GM19452 (cell line): ENCODE results near the gene CCDC28A.

Source experiments
- ATAC-seq: cut with Tn5 transposase; IDR thresholded peaks from one replicate; pipeline ENCODE4 v1.9.1; 2021; ENCODE audit not compliant: unreplicated experiment

The CCDC28A gene

GRCh38 chr6:138795809-138796603 is 22.4 kb downstream of the CCDC28A start, which contains the start of gene ECT2L:
TSS of gene ECT2L (plus strand) at chr6:138796087. CDS start at chr6:138813275, 17,188 bp downstream.
- ATAC-seq, result no peak

GRCh38 chr6:138796771-138797170 is 23.2 kb downstream of the CCDC28A start:
- ATAC-seq, result no peak

DNA sequence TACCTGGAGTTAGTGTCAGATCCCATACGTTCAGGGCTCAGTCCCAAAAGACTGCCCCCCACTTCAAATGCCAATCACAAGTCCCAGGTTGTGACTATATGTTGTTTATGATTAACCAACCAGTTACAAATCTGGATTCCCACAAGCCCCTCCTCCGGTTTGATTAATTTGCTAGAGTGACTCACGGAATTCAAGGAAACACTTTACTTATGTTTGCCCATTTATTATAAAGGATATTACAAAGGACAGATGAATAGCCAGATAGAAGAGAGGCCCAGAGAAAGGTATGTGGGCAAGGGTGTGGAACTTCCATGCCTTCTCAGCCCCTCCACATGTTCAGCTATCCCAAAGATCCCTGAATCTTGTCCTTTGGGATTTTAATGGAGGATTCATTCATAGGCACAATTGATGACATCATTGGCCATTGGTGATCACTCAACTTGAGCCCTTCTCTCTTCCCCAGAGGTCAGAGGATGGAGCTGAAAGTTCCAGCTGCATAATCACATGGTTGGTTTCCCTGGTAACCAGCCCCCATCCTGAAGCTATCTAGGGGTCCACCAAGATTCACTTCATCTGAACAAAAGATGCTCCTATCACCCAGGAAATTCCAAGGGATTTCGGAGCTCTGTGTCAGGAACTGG is 24.4 kb downstream of the CCDC28A start:
- ATAC-seq, result no peak

GRCh38 chr6:138800377-138801150 is 27.0 kb downstream of the CCDC28A start:
- ATAC-seq, result no peak

GRCh38 chr6:138803331-138803730 is 29.8 kb downstream of the CCDC28A start:
- no peak for ATAC-seq

GRCh38 chr6:138803861-138804260 is 30.3 kb downstream of the CCDC28A start:
- ATAC-seq, result no peak

- ATAC-seq, result no peak
These were observed 31.6 kb downstream of the CCDC28A start for GRCh38 chr6:138805016-138805765.

- no peak for ATAC-seq
These were observed 33.3 kb downstream of the CCDC28A start for GRCh38 chr6:138806889-138807288.

- ATAC-seq, result no peak
These were observed 36.1 kb downstream of the CCDC28A start for GRCh38 chr6:138809677-138810076.

DNA sequence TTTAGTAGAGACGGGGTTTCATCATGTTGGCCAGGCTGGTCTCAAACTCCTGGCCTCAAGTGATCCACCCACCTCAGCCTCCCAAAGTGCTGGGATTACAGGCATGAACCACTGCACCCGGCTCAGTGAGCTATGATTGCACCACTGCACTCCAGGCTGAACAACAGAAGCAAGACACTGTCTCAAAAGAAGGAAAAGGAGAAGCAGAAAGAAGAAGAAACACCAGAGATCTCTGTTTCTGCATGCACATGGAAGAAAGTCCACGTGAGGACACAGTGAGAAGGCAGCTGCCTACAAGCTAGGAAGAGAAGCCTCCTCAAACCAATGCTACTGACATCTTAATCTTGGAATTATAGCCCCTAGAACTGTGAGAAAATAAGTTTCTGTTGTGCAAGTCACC is 38.3 kb downstream of the CCDC28A start:
- no peak for ATAC-seq

GRCh38 chr6:138814179-138814834 is 40.7 kb downstream of the CCDC28A start:
- no peak for ATAC-seq

GRCh38 chr6:138815221-138815620 is 41.7 kb downstream of the CCDC28A start:
- no peak for ATAC-seq

DNA sequence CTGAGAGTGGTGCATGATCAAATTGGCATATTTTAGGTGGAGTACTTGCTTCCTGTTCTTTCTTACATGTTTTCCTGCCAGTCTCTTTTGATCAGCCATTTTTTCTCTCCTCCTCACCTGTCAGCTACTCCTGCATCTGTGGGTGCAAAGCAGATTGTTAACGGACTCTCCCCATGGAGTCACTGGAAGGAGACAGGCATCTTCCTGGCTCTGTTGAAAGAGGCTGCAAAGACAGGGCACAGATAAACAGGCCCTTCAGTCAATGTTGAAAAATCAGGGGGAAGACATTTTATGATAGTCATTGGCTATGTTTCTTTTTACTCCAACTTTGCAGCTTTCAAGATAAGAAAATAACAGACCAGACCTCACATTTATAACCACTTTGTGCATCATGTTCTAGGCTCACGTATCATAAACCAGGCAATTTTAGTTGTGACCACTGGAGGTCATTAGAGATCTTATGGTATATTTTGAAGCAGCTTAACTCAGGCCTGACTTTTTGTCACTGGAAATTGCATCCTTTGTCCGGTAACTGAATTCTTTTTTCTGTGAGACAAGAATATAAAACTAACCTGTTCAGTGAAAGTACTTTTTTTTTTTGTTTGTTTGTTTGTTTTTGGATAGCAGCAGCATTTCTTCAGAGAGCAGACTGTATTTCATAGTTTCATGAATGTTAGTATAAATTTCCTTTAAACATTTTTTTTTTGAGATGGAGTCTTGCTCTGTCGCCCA is 42.4 kb downstream of the CCDC28A start:
- ATAC-seq, result peak; percentile 70

GRCh38 chr6:138817799-138818198 is 44.2 kb downstream of the CCDC28A start:
- no peak for ATAC-seq

DNA sequence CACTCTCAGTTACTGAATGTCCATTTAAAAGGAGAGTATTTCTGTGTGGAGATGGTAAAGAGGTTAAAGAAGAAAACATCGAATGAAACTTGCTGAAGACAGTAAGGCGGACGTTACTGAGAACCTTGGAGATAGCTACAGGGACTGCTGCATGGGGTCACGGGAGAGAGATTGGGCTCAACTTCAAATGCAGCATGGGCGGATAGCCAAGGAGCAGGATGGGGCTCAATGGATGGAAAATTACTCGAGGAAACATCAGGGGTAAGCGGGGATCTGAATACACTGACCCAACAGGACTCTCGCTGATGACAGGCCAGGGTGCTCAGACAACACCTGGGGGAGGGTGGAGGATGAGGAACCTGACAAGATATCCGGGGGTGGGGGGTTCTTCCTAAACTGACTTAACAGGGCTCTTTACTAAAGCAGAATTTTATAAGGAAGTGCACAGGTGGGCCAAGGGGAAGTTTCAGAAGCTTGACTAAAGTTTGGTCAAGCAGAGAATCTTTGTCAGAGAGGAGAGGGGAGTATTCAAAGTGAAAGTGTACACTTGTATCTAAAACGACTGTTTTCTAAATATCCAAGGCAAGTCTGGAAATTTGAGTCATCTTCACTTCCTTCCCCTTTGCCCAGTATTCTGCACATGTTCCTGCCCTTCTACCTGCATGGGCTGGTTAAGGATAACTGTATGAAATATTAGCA is 45.1 kb downstream of the CCDC28A start:
- peak; percentile 60 for ATAC-seq

DNA sequence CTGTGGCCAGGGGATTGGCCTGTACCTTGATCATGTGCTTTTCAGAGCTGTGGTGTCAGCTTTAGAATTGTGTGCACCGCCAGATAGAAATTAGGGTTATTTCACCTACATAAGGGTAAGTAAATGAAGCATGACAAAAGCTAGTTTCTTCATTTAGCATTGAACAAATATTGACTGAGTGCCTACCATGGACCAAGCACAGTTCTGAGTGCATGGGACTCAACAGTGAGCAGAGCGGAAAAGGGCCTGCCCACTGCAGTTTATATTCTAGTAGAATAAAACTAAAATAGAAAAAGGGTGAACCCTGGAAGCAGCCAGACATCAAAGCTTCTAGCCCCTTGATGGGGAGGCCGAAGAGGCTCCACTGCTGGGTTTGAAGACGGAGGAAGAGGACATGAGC is 48.0 kb downstream of the CCDC28A start:
- no peak for ATAC-seq

- no peak for ATAC-seq
These were observed 51.0 kb downstream of the CCDC28A start for GRCh38 chr6:138824482-138825144.

DNA sequence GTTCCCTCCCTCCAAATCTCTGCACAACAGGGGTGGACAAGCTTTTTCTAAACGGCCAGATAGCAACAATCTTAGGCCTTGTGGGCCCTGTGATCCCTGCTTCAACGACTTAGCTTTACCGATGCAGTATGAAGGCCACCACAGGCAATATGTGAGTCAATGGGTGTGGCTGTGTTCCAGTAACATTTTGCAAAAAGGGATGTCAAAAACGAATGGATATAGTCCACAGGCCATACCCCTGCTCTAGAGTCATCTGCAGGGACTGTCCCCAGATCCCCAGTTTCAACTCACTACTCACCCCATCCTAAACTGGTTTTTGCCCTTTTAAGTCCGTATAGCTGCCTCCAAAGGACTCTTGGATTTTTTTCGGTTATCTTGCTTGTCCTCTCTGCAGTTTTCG is 56.7 kb downstream of the CCDC28A start:
- ATAC-seq, result no peak

DNA sequence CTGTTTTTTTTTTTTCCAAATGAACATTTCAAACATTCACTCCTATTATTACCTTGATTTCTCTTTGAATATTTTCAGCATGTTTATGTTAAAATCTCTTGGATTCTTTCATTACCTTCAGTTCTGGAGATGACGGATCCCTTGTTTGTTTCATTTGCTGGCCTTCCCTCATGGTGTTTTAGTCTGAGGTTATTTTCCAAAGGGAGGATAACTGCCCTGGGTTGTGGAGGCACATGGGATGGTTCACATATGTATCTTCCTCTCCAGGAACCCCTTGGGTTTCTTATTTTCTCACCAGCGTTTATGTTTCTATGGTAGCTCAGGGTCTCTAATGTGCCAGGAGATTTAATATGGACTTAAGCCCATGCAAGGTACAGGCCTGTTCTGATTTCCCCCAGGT is 58.6 kb downstream of the CCDC28A start:
- no peak for ATAC-seq
